GM19240 (cell line): ENCODE data around the gene USP7.

ENCODE experiments used
- DNase-seq: peaks from one replicate; pipeline ENCODE4 v3.0.0; 2011; ENCODE audit warnings: low spot score; ENCODE audit not compliant: insufficient read length

USP7 gene

GRCh38 chr16:8863594-8864424 is 99.9 kb downstream of the USP7 start:
- DNase-seq: no peak

- DNase-seq: no peak
These were observed 101.2 kb downstream of the USP7 start for GRCh38 chr16:8862309-8863130.

DNA sequence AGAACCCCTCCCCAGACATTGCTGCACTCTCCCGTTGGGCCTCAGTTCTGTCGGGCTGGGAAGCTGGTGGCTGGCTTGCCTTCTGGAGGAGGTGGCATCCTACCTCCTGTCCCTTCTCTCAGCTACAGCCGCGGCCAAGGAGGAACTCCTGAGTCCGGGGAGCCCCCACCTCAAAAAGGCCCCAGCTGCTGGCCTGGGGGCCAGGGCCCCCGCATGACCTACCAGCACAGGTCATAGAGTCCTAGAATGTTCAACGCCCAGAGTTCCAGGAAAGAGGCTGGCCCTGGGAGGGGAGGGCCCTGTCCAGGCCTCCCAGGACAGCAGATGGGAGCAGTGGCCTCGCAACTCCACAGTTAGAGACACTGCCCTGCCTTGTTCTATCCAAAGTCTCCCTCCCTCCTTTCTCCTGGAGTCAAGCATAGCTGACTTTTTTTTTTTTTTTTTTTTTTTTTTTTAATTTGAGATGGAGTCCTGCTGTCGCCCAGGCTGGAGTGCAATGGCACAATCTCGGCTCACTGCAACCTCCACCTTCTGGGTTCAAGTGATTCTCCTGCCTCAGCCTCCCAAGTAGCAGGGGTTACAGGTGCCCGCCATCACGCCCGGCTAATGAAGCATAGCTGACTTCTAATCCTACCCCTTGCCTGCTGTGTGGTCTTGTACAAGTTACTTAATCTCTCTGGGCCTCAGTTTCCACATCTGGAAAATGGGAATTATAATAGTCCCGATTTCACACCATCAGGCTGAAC is 102.0 kb downstream of the USP7 start:
- no peak for DNase-seq

- no peak for DNase-seq
These were observed 103.5 kb downstream of the USP7 start for GRCh38 chr16:8859913-8860881.

DNA sequence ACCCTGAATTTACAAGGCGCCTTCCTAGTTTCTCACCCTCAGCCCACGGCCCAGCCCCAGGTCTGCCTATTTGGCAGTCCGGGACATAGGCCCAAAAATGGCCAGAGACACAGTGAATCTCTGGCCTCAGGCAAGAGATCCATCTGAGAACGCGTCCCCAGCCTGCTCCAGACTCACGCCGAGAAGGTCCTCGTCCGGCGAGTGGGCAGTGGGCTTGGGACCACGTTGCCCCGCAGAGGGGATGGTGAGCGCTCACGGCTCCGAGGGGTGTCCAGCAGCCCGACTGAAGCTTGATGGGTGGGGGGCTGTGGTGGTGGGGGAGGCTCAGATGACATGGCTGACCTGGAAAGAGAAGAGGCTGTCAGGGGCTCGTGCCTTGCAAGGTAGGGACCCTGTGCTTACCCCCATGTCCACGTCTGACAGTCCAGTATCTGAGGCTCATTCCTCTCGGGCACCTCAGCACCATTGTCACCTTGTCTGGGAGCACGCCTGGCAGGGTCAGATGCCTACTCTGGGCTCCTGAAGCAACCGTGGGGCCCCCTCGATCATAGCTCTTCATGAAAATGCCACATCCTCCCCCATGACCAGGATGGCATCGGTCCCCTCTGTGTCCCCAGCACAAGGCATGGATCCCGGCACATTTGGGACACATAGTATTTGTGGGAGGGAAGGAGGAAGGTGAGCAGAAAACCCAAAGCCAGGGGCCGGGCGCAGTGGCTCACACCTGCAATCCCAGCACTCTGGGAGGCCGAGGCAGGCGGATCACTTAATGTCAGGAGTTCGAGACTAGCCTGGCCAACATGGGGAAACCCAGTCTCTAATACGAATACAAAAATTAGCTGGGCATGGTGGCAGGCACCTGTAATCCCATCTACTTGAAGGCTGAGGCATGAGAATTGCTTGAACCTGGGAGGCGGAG is 104.5 kb downstream of the USP7 start:
- DNase-seq: no peak

- DNase-seq: no peak
These were observed 107.7 kb downstream of the USP7 start for GRCh38 chr16:8855972-8856371.

DNA sequence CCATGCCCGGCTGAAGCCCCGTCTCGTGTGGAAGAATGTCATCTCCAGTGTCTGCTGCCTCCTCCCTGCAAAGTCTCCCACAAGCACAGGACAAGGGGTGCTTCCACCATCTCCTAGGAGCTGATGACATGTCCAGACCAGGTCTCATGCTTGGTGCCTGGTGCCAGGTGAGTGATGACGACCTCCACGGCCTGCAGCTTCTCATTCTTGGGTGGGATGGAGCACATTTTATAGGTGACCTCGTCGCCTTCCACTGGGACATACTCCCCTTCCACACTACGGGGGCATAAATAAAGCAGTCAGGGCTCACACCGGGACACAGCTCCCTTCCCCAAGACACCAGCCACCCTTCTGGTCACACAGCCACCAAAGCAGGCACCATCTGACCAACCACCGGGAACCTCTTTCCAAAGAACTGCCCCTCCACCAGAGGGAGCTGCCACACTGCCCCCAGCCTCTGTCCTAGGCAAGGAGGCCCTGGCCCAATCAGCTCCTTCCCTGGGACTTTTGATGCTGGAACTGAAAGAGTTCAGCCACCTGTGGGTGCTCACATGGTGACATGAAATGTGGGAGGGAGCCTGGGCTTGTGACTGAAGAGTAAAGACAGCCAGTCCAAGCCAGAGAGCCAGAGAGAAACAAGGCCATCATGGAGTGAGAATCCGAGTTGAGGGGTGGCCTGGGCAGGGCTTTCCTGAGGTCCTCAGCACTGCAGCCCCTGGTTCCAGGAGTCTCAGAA is 108.5 kb downstream of the USP7 start:
- no peak for DNase-seq

- DNase-seq: no peak
These were observed 109.3 kb downstream of the USP7 start for GRCh38 chr16:8854298-8854948.

DNA sequence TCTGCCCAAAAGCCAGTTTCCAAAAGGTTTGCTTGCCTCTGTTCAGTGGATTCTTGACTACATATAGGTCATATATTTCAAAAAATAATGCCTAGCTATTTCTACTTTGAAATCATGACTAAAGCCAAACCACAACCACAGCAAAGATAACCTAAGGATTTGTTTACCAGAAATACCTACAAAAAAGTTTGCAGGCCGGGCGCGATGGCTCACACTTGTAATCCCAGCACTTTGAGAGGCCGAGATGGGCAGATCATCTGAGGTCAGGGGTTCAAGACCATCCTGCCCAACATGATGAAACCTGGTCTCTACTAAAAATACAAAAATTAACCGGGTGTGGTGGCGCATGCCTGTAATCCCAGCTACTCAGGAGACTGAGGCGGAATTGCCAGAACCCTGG is 110.1 kb downstream of the USP7 start:
- no peak for DNase-seq

DNA sequence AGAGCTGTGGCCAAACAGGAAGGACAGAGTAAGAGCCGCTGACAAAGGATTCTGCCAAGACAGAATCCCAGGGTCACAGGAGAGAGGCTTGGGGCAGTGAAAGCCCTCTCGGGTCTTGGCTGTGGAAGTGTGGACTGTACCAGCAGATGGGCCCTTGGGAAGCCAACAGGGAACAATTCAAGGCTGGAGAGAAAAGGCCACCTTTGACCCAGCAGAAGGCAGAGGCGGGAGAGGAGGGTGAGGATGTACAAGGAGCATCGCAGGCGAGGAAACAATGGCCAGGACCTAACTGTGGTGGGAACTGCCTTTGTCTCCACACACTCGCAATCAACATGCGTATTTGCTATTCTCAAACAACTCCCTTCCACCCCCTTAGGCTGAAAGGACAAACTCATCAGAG is 110.6 kb downstream of the USP7 start:
- no peak for DNase-seq

DNA sequence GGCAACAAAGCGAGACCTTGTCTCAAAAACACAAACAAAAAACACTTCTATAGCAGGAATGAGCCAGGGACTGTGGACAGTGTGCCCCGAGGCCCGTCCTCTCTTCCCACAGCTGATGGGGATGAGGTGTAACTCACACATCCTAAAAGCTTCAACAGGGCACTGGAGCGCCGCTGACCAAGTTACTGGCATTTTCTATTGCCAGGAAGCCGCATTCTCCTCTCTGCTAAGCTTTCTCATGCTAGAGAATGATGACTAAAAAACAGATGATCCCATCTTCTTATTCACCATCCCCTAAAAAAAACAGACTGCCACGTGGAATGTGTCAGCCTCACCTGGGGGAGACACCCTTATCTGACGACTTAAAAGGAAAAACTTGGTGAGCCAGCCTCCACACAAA is 111.2 kb downstream of the USP7 start:
- DNase-seq: no peak

GRCh38 chr16:8851761-8852403 is 111.8 kb downstream of the USP7 start:
- no peak for DNase-seq

GRCh38 chr16:8850279-8850885 is 113.3 kb downstream of the USP7 start:
- DNase-seq: no peak

- DNase-seq: no peak
These were observed 114.2 kb downstream of the USP7 start for GRCh38 chr16:8849411-8850011.

- DNase-seq: no peak
These were observed 114.7 kb downstream of the USP7 start for GRCh38 chr16:8848939-8849391.

DNA sequence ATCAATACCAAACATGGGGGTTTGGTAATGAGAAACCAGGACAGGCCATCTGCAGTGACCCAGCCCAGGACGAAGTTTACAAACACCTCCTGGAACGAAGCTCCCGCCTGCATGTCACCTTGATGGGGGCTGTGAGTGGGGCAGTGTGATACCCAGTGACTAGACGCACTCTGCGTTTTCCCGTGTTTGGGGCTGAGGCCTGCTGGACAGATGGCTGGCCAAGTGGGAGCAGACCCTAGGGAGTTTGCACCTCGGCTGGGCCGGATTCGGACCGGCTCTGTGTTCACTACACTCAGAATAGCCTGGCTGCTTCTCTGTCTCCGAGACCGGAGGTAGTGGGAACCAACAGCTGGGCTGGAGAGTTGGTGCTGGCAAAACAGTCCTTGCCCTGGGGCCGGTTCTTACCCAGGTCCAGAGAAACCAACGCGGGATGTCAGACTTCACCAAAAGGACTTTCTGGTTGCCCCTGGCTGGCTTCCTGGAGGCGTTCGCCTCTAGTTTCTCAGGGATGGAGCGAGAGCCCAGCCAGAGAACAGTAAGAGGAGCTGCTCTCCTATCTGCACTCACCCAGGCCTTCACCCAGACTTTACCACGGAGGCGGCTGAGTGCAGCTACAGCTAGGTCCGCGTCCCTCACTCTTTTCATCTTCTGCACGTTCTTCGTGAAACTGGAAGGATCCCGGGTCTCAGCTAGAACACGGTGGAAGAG is 115.3 kb downstream of the USP7 start:
- DNase-seq: no peak
